GM12873 (cell line): ENCODE results near the gene CEP295NL.

ENCODE experiments used
- CTCF ChIP-seq: IDR thresholded peaks from 2 replicates; pipeline ENCODE4 v1.5.1; 2012; ENCODE audit warnings: low read depth, mild to moderate bottlenecking, moderate library complexity, low read length, control low read depth; ENCODE audit not compliant: insufficient read depth; ENCODE audit errors: missing control alignments

Gene CEP295NL

DNA sequence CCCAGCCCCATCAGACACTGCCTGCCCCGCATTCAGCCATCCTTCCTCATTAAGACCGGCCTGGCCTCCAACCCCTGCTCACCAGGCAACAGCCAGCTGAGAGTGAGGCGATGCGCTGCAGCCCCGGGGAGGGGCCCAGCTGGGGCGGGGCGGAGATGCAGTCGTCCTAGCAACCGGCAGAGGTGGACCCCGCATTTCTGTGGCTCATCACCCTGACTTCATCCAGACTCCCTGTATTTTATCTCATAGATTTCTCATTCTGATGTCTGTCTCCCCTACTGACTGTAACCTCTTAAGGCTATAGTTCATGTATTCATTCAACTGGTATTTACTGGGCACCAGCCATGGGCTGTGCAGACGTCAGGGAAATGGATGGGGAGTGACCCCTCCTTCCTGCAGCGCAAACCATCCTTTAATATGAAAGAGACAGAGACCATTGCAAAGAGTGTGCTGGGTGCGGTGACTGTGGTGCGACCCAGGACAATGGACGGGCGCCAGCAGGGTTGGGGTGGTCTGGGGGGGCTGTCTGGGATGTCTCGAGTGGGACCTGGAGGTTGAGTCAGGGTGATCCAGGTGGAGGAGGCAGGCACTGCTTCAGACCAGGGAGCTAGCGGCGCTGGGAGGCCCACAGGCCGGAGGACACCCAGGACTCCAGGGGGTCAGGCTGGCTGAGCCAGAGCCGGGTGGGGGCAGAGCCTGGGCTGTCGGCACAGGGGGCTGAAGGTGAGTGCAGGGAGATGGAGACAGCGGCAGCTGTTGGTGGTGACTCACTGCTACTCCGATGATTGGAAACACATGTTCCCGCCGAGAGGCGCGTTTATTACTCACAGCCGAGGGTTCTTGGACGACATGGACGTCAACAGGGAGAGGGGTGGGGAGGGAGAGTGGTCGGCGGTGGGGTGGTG, 32.7 kb upstream of the CEP295NL start:
- TF ChIP-seq CTCF, result no peak

DNA sequence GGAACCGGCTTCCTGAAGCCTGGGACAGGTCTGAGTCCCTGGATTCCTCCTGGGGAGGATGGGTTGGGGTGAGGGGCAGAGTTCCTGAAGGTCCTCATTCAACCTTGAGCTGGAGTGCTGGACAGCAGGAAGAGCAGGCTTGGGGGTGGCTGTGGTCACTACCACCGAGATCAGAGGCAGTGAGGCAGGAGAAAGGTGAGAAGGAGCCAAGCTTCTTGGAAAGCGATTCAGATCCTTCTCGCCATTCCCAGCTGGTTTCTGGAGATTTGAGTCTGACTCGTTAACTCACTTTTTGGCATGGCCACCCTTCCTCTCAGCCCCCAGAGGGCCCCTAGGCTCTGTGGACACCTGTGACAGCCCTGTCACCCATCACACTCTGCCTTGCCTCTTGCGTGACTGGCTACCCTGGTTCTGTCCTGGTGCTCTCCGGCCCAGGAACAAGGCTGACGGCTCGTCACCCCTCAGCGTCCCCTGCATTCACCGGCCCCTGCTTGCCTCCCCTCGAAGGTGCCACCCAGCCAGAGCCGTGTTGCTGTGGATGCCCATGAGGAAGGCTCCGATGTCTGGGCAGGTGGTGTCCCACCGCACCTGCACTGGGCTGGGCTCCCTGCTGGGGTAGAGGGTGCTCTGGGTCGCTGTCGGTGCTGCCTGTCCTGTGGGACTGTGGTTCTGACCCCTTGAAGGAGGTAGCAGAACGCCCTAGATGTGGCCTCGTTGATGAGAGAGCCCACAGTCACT, 31.8 kb upstream of the CEP295NL start:
- TF ChIP-seq CTCF, result no peak

DNA sequence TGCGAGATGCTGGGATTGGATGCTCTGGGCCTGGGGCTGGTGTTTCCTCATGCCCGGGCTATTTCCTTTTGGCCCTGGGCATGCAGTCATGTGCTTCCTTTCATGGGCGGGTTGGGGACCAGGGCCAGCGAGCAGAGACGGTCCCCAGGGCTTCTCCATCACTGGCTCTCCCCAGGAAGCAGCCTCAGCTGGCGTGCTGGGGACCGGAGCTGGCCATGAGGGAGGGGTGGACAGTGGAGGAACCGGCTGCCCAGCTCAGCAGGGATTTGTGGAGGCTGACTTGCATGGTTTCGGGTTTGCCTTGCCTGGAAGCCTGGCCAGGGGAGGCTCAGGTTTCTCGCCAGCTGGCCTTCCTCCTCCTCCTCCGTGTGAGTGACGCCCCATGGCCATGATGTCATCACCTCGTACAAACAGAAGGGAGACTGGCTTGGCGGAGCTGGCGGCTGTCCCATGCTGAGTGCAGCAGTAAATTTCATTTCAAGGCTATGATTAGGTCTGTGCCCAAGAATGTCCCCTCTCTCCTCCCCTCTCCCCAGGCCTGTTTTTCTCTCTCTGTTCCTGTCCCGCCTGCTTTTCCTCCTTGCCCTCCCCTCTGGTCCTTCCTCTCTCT, 31.1 kb upstream of the CEP295NL start:
- no peak for TF ChIP-seq CTCF

DNA sequence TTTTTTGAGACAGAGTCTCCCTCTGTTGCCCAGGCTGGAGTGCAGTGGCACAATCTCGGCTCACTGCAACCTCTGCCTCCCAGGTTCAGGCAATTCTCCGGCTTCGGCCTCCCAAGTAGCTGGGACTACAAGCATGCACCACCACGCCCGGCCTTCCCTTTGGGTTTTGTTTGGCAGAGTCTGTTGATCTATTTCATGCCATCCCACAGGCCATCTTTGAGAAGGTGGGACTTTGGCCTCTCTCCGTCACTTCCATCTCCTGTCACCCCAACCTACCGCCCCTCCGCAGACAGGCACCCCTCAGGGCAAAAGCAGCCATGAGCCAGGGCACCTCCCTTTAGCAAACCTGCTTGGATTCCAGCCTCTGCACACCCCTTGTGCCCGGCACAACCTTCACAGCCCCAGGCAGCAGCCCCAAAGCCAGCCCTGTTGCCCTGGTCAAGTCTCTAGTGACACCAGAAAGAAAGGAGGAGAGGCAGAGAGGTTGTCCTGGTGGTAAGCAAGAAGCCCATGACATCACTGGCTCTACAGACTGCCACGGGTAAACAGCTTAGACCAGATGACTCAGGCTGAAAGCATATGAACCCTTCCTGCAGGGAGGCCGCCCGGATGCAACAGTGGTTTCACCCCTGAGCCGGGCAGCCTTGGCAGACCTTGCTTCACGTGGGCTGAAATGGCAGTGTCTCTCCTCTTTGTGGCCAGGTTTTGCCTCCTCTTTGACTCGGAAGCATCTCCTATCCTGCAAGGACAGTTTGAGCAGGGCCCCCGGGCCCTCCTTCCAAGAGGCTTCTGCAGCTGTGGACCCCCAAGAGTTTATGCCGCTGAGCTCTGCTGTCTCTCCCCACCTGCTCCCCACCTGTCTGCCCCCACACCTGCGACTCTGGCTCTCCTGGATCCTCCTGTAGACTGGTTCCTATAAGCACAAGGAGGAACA, 30.3 kb upstream of the CEP295NL start:
- no peak for TF ChIP-seq CTCF

DNA sequence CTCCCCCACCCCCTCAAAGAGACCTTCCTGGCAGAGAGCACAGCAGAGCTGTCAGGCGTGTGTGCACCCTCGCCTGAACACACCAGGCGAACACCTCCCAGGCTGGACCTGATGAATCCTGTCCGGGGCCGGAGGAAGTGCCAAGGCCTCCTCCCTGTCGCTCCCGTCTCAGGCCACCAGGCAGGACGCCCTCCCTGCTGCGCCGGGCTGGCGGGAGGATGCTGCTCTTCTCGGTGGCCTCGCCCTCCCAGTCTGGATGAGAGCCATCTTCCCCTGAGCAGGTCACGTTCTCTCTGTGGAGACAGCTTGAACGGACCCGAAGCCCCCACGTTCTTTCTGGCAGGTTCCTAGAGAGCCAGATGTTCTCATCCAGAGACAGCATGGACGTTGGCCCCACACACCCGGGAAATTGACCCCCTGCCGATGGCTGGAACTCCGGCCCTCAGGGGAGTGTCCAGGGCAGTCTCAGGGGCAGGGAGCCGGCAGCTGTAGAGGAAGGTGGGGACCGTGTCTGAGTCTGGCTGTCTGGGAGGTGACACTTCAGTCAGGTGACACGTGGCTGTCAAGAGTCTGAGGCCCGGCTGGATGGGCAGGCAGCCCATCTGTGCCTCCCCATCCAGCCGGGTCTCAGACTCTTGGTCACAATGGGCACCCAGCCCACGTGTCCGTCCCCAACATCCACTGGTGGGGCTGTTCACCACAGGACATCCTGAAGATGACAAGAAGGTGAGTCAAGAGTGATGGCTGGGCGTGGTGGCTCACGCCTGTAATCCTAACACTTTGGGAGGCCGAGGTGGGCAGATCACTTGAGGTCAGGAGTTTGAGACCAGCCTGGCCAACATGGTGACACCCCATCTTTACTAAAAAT, 27.1 kb upstream of the CEP295NL start:
- TF ChIP-seq CTCF, result no peak
